Measurements from ENCODE around the gene FAM89A.

FAM89A gene

DNA sequence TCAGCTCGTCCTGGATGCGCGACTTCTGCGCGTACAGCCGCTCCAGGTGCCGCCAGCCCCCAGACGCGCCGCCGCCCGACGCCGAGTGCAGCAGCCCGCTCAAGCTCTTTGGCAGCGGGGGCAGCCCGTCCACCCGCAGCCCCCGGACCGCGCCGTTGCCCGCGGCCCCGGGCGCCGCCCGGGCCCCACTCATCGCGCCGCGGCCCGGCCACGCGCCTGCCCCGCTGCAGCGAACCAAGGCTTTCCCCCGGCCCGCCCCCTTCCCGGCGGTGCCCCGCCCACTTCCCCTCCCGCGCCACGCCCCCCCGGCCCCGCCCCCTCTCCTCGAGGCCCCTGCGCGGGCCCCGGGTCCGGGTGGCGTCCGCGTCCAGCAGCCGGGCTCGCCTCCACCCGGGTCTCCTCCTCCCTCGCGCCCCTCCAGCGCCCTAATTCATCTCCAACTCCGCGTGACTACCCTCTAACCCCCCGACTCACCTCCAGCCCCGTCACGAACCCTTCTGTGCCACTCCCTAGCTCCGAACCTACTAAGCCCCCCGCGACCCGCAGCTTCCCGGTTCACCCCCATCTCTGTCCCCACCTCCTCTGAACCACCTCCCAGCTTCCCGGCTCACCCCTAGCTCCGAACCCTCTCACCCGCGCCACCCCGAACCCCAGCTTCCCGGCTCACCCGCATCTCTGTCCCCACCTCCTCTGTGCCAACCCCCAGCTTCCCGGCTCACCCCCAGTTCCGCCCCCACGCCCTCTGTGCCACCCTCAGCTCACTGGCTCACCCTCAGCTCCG, at the start of gene FAM89A:
Gene FAM89A, minus strand, starts transcription at position 236 of the 781 bp plus-strand sequence. Its CDS starts 43 bp downstream, at position 193.
- H3K27ac ChIP-seq (ENCODE audit: low read depth, low read length), result peak within 1 kb of the TSS; percentile 89
- H3K4me3 ChIP-seq (ENCODE audit: low read depth in 1 of 5, low read length in 5 of 5), result peak within 1 kb of the TSS; percentile 70 to 83 (median 80)
- peaks cover 10 to 54% (median 44%) of the 10 kb centered on the region in 5 donors for H3K4me1 ChIP-seq (ENCODE audit: control insufficient read depth in 5 of 5, insufficient read depth in 5 of 5, low read length in 5 of 5)
- no peaks in the 10 kb centered on the region for H3K36me3 ChIP-seq (ENCODE audit: control insufficient read depth in 5 of 5, insufficient read depth in 5 of 5, low read length in 5 of 5)
- H3K9ac ChIP-seq (ENCODE audit: low read length in 5 of 5), result peak within 1 kb of the TSS; percentile 82 to 93 (median 87)
- H3K27me3 ChIP-seq (ENCODE audit: control insufficient read depth in 5 of 5, insufficient read depth in 4 of 5, low read length in 5 of 5), result no peaks in the 10 kb centered on the region
- H3K9me3 ChIP-seq (ENCODE audit: control insufficient read depth in 5 of 5, low read length in 5 of 5), result peaks cover 2 to 8% (median 4%) of the 10 kb centered on the region in 5 donors

GRCh38 chr1:231084353-231084752, 44.3 kb upstream of the FAM89A start:
- Histone ChIP-seq H3K4me3 (ENCODE audit: low read depth in 1 of 5, low read length in 5 of 5) (no peak overlapping the region), H3K9me3 (ENCODE audit: control insufficient read depth in 5 of 5, low read length in 5 of 5) (no peaks in the 10 kb centered on the region), H3K36me3 (ENCODE audit: control insufficient read depth in 5 of 5, insufficient read depth in 5 of 5, low read length in 5 of 5) (no peaks in the 10 kb centered on the region), H3K4me1 (ENCODE audit: control insufficient read depth in 5 of 5, insufficient read depth in 5 of 5, low read length in 5 of 5) (no peaks in the 10 kb centered on the region), H3K27ac (ENCODE audit: low read depth, low read length) (no peak overlapping the region), H3K27me3 (ENCODE audit: control insufficient read depth in 5 of 5, insufficient read depth in 4 of 5, low read length in 5 of 5) (no peaks in the 10 kb centered on the region), H3K9ac (ENCODE audit: low read length in 5 of 5) (no peak overlapping the region)

DNA sequence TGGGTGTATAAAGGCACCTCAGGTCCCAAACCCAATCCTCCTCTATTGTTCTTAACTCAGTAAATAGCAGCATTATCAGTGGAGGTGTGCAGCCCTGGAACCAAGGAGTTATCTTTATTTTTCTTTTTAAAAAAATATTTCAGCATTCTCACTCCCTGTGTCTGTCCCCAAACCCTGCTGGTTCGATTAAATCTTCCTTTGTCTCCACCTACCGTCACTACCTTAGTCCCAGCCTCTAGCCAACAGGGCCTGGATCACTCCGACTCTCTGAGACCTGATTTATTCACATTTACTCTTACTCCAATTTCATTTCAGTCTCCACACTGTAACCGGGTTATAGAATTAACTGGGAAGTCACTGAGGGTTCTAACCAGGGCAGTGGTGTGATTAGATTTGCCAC, 39.1 kb upstream of the FAM89A start:
- Histone ChIP-seq H3K4me3 (ENCODE audit: low read depth in 1 of 5, low read length in 5 of 5) (no peak overlapping the region), H3K36me3 (ENCODE audit: control insufficient read depth in 5 of 5, insufficient read depth in 5 of 5, low read length in 5 of 5) (no peaks in the 10 kb centered on the region), H3K9ac (ENCODE audit: low read length in 5 of 5) (no peak overlapping the region), H3K9me3 (ENCODE audit: control insufficient read depth in 5 of 5, low read length in 5 of 5) (peaks cover 0 to 5% (median 0%) of the 10 kb centered on the region in 5 donors), H3K27me3 (ENCODE audit: control insufficient read depth in 5 of 5, insufficient read depth in 4 of 5, low read length in 5 of 5) (no peaks in the 10 kb centered on the region), H3K4me1 (ENCODE audit: control insufficient read depth in 5 of 5, insufficient read depth in 5 of 5, low read length in 5 of 5) (no peaks in the 10 kb centered on the region), H3K27ac (ENCODE audit: low read depth, low read length) (no peak overlapping the region)

GRCh38 chr1:231078250-231078649, 38.2 kb upstream of the FAM89A start:
- Histone ChIP-seq H3K4me3 (ENCODE audit: low read depth in 1 of 5, low read length in 5 of 5) (no peak overlapping the region), H3K4me1 (ENCODE audit: control insufficient read depth in 5 of 5, insufficient read depth in 5 of 5, low read length in 5 of 5) (no peaks in the 10 kb centered on the region), H3K27ac (ENCODE audit: low read depth, low read length) (no peak overlapping the region), H3K9me3 (ENCODE audit: control insufficient read depth in 5 of 5, low read length in 5 of 5) (peaks cover 0 to 5% (median 0%) of the 10 kb centered on the region in 5 donors), H3K36me3 (ENCODE audit: control insufficient read depth in 5 of 5, insufficient read depth in 5 of 5, low read length in 5 of 5) (no peaks in the 10 kb centered on the region), H3K9ac (ENCODE audit: low read length in 5 of 5) (no peak overlapping the region), H3K27me3 (ENCODE audit: control insufficient read depth in 5 of 5, insufficient read depth in 4 of 5, low read length in 5 of 5) (no peaks in the 10 kb centered on the region)

- H3K36me3 ChIP-seq (ENCODE audit: control insufficient read depth in 5 of 5, insufficient read depth in 5 of 5, low read length in 5 of 5), result no peaks in the 10 kb centered on the region
- H3K9me3 ChIP-seq (ENCODE audit: control insufficient read depth in 5 of 5, low read length in 5 of 5), result peaks cover 0 to 5% (median 0%) of the 10 kb centered on the region in 5 donors
- no peak overlapping the region for H3K4me3 ChIP-seq (ENCODE audit: low read depth in 1 of 5, low read length in 5 of 5)
- peaks cover 0 to 10% (median 0%) of the 10 kb centered on the region in 5 donors for H3K4me1 ChIP-seq (ENCODE audit: control insufficient read depth in 5 of 5, insufficient read depth in 5 of 5, low read length in 5 of 5)
- H3K27ac ChIP-seq (ENCODE audit: low read depth, low read length), result no peak overlapping the region
- H3K9ac ChIP-seq (ENCODE audit: low read length in 5 of 5), result no peak overlapping the region
- no peaks in the 10 kb centered on the region for H3K27me3 ChIP-seq (ENCODE audit: control insufficient read depth in 5 of 5, insufficient read depth in 4 of 5, low read length in 5 of 5)
These were observed 36.7 kb upstream of the FAM89A start for GRCh38 chr1:231076802-231077201.

DNA sequence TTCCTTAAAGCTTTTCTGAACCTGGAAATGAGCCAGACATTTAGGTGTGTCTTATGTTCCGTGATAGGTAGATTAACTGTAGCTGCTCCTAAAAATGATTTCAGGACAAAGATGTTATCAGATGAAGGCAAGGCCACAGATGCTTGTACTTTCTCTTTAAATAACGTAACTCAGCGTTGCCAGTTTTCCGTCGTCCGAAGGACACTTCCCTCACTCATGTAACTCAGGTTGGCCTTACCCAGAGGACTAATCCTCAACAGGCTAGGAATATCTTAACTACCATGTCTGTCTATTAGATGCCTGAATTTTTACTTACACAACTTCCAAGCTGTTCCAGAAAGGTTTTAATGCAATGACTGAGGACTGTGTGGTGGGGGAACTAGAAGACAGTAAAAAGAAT, 35.4 kb upstream of the FAM89A start:
- no peaks in the 10 kb centered on the region for H3K36me3 ChIP-seq (ENCODE audit: control insufficient read depth in 5 of 5, insufficient read depth in 5 of 5, low read length in 5 of 5)
- H3K27me3 ChIP-seq (ENCODE audit: control insufficient read depth in 5 of 5, insufficient read depth in 4 of 5, low read length in 5 of 5), result no peaks in the 10 kb centered on the region
- H3K4me3 ChIP-seq (ENCODE audit: low read depth in 1 of 5, low read length in 5 of 5), result no peak overlapping the region
- H3K9me3 ChIP-seq (ENCODE audit: control insufficient read depth in 5 of 5, low read length in 5 of 5), result peaks cover 0 to 5% (median 0%) of the 10 kb centered on the region in 5 donors
- peaks cover 0 to 20% (median 0%) of the 10 kb centered on the region in 5 donors for H3K4me1 ChIP-seq (ENCODE audit: control insufficient read depth in 5 of 5, insufficient read depth in 5 of 5, low read length in 5 of 5)
- no peak overlapping the region for H3K9ac ChIP-seq (ENCODE audit: low read length in 5 of 5)
- H3K27ac ChIP-seq (ENCODE audit: low read depth, low read length), result no peak overlapping the region

DNA sequence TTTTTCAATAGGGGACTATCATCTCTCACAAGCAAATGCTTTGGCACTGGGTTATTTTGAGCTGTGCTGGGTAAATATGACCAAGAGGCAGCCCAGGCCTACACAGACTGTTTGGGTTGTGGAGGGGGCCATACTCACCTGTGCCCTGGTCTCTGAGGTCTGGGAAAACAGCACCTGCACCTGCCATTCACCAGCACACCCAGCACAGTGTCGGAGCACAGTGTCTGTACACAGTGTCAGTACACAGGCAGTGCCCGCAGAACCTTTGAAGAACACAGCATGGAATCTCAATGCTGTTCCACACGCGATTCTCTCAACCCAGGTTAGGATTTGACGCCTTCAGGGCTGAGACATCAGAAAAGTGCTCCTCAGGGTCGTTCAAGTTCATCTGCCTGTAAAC, 35.0 kb upstream of the FAM89A start:
- H3K27ac ChIP-seq (ENCODE audit: low read depth, low read length), result no peak overlapping the region
- peaks cover 0 to 5% (median 0%) of the 10 kb centered on the region in 5 donors for H3K9me3 ChIP-seq (ENCODE audit: control insufficient read depth in 5 of 5, low read length in 5 of 5)
- H3K4me3 ChIP-seq (ENCODE audit: low read depth in 1 of 5, low read length in 5 of 5), result no peak overlapping the region
- H3K9ac ChIP-seq (ENCODE audit: low read length in 5 of 5), result no peak overlapping the region
- H3K36me3 ChIP-seq (ENCODE audit: control insufficient read depth in 5 of 5, insufficient read depth in 5 of 5, low read length in 5 of 5), result no peaks in the 10 kb centered on the region
- peaks cover 0 to 23% (median 0%) of the 10 kb centered on the region in 5 donors for H3K4me1 ChIP-seq (ENCODE audit: control insufficient read depth in 5 of 5, insufficient read depth in 5 of 5, low read length in 5 of 5)
- H3K27me3 ChIP-seq (ENCODE audit: control insufficient read depth in 5 of 5, insufficient read depth in 4 of 5, low read length in 5 of 5), result no peaks in the 10 kb centered on the region

GRCh38 chr1:231074046-231074445, 34.0 kb upstream of the FAM89A start:
- H3K9me3 ChIP-seq (ENCODE audit: control insufficient read depth in 5 of 5, low read length in 5 of 5), result peaks cover 0 to 5% (median 0%) of the 10 kb centered on the region in 5 donors
- no peaks in the 10 kb centered on the region for H3K36me3 ChIP-seq (ENCODE audit: control insufficient read depth in 5 of 5, insufficient read depth in 5 of 5, low read length in 5 of 5)
- peaks cover 0 to 23% (median 0%) of the 10 kb centered on the region in 5 donors for H3K4me1 ChIP-seq (ENCODE audit: control insufficient read depth in 5 of 5, insufficient read depth in 5 of 5, low read length in 5 of 5)
- H3K27ac ChIP-seq (ENCODE audit: low read depth, low read length), result no peak overlapping the region
- H3K4me3 ChIP-seq (ENCODE audit: low read depth in 1 of 5, low read length in 5 of 5), result no peak overlapping the region
- H3K9ac ChIP-seq (ENCODE audit: low read length in 5 of 5), result no peak overlapping the region
- H3K27me3 ChIP-seq (ENCODE audit: control insufficient read depth in 5 of 5, insufficient read depth in 4 of 5, low read length in 5 of 5), result peaks cover 0 to 2% (median 0%) of the 10 kb centered on the region in 5 donors

DNA sequence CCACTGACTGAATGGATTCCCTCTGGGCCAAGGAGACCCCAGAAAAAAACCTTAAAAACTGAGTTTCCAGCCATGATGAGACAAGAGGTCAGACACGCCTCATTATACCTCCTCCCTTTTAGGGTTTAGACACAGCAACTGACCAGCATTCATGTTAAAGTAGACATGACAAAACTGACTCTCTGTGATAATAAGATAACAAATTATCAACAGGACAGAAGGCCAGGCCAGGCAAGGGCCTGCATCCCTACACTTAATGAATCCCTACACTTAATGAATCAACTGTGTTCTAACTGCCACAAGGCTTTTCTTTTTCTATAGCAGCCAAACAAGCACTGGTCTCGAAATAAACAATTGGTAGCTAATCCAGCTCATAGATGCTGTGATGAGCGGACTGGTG, 33.3 kb upstream of the FAM89A start:
- Histone ChIP-seq H3K27me3 (ENCODE audit: control insufficient read depth in 5 of 5, insufficient read depth in 4 of 5, low read length in 5 of 5) (peaks cover 0 to 2% (median 0%) of the 10 kb centered on the region in 5 donors), H3K27ac (ENCODE audit: low read depth, low read length) (no peak overlapping the region)

GRCh38 chr1:231072502-231073094, 32.5 kb upstream of the FAM89A start:
- peaks cover 0 to 5% (median 0%) of the 10 kb centered on the region in 5 donors for H3K9me3 ChIP-seq (ENCODE audit: control insufficient read depth in 5 of 5, low read length in 5 of 5)
- peaks cover 0 to 2% (median 0%) of the 10 kb centered on the region in 5 donors for H3K27me3 ChIP-seq (ENCODE audit: control insufficient read depth in 5 of 5, insufficient read depth in 4 of 5, low read length in 5 of 5)
- H3K4me3 ChIP-seq (ENCODE audit: low read depth in 1 of 5, low read length in 5 of 5), result no peak overlapping the region
- peaks cover 0 to 23% (median 0%) of the 10 kb centered on the region in 5 donors for H3K4me1 ChIP-seq (ENCODE audit: control insufficient read depth in 5 of 5, insufficient read depth in 5 of 5, low read length in 5 of 5)
- H3K27ac ChIP-seq (ENCODE audit: low read depth, low read length), result no peak overlapping the region
- no peaks in the 10 kb centered on the region for H3K36me3 ChIP-seq (ENCODE audit: control insufficient read depth in 5 of 5, insufficient read depth in 5 of 5, low read length in 5 of 5)
- H3K9ac ChIP-seq (ENCODE audit: low read length in 5 of 5), result no peak overlapping the region

More for the DNA sequence above, 33.3 kb upstream of the FAM89A start:
- Histone ChIP-seq H3K4me3 (ENCODE audit: low read depth in 1 of 5, low read length in 5 of 5) (no peak overlapping the region), H3K4me1 (ENCODE audit: control insufficient read depth in 5 of 5, insufficient read depth in 5 of 5, low read length in 5 of 5) (peaks cover 0 to 23% (median 0%) of the 10 kb centered on the region in 5 donors), H3K9me3 (ENCODE audit: control insufficient read depth in 5 of 5, low read length in 5 of 5) (peaks cover 0 to 5% (median 0%) of the 10 kb centered on the region in 5 donors), H3K9ac (ENCODE audit: low read length in 5 of 5) (no peak overlapping the region), H3K36me3 (ENCODE audit: control insufficient read depth in 5 of 5, insufficient read depth in 5 of 5, low read length in 5 of 5) (no peaks in the 10 kb centered on the region)
